GM13977 (cell line): ENCODE data around the gene TFDP2.

ENCODE experiments used
- DNase-seq: peaks from one replicate; pipeline ENCODE4 v3.0.0; 2012; ENCODE audit warnings: low spot score
- in situ Hi-C: fragments of 300-500 bp; cut with MboI; formaldehyde crosslinking; loops from one replicate; pipeline ENCODE4 v1.12.0; 2022; ENCODE audit warnings: low sequenced_read_pairs, low pct_unique_long_range_greater_than_20kb, mixed read lengths, inconsistent platforms; ENCODE audit not compliant: unreplicated experiment
- TF ChIP-seq, protein P1 (sequence below): IDR thresholded peaks from 2 replicates; pipeline ENCODE4 v1.5.1; 2012; ENCODE audit warnings: mild to moderate bottlenecking, control low read depth; ENCODE audit not compliant: insufficient read depth; ENCODE audit errors: extremely low read depth, missing control alignments

Gene TFDP2

GRCh38 chr3:142165194-142165593 is 15.8 kb upstream of the TFDP2 start:
- TF ChIP-seq, protein P1, sequence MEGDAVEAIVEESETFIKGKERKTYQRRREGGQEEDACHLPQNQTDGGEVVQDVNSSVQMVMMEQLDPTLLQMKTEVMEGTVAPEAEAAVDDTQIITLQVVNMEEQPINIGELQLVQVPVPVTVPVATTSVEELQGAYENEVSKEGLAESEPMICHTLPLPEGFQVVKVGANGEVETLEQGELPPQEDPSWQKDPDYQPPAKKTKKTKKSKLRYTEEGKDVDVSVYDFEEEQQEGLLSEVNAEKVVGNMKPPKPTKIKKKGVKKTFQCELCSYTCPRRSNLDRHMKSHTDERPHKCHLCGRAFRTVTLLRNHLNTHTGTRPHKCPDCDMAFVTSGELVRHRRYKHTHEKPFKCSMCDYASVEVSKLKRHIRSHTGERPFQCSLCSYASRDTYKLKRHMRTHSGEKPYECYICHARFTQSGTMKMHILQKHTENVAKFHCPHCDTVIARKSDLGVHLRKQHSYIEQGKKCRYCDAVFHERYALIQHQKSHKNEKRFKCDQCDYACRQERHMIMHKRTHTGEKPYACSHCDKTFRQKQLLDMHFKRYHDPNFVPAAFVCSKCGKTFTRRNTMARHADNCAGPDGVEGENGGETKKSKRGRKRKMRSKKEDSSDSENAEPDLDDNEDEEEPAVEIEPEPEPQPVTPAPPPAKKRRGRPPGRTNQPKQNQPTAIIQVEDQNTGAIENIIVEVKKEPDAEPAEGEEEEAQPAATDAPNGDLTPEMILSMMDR, result no peak
- DNase-seq, result no peak
- in situ Hi-C loops, result no loop called here

DNA sequence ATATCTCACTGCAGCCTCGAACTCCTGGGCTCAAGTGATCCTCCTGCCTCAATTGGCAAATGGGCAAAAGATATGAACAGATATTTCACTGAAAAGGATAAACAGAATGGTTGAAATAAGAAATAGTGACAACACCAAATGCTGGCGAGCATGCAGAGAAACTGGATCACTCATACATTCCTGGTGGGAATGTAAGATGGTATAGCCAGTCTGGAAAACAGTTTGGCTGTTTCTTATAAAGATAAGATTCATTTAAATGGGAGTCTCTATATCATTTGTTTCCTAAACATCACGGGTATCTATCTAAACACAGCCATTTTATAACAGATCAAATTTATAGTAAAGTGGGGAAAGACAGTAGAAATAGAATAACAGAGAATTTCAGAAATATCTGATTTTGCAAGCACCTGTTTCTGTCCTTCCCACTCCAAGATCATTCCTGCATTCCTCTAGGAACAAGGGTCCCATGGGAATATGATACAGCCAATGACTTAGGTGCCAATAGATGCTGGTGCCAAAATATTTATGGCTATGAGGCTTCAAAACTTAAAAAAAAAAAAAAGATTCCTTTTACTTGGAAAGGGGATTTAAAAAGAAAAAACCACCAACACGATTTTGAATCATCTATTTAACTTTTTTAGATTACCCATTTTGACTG is 9.9 kb upstream of the TFDP2 start:
- TF ChIP-seq, protein P1, result no peak
- in situ Hi-C loops, result no loop called here
- DNase-seq, result no peak

GRCh38 chr3:142154186-142154585 is 4.8 kb upstream of the TFDP2 start:
- TF ChIP-seq, protein P1, result no peak
- no peak for DNase-seq
- in situ Hi-C loops, result no loop called here

- TF ChIP-seq, protein P1, result no peak
- in situ Hi-C loops, result no loop called here
- DNase-seq, result no peak
Measured at GRCh38 chr3:142152384-142152783, 3.0 kb upstream of the TFDP2 start.

DNA sequence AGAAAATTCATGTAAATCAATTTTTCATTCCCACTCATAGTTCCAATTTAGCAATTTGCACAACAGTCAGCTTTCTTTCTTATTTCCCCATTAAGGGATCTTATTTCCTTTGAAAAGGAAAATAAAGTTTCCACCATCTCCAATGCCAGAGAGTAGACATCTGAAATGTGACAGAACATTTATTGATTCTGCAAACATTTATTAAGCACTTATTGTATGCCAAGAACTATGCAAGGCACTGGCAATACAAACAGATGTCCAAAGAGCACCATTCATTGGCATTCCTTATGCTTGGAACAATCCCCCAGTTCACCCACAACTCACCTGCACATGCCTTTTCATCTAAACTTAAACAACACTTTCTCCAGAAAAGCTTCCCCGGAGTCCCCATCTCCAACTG is 2.5 kb upstream of the TFDP2 start:
- DNase-seq, result no peak
- TF ChIP-seq, protein P1, result no peak
- in situ Hi-C loops, result no loop called here

- DNase-seq, result no peak
Measured at GRCh38 chr3:142151240-142151639, 1.9 kb upstream of the TFDP2 start.

More at GRCh38 chr3:142151240-142151639, 1.9 kb upstream of the TFDP2 start:
- TF ChIP-seq, protein P1, result no peak
- in situ Hi-C loops, result no loop called here
